A673 (cell line): ENCODE results near the gene HP1BP3.

Source experiments
- CTCF ChIP-seq: fragments of 300-800, 200-600 bp; sonication (generic); conservative IDR thresholded peaks from 2 replicates; pipeline ENCODE4 v1.5.1; 2017; ENCODE audit warnings: low read depth, mild to moderate bottlenecking, antibody characterized with exemption, low read length, moderate library complexity, mixed read lengths
- EZH2 ChIP-seq: fragments of 200-600 bp; sonication (generic); IDR thresholded peaks from 2 replicates; pipeline ENCODE4 v1.6.1; 2017; ENCODE audit warnings: borderline replicate concordance, low read depth, mild to moderate bottlenecking, mixed read lengths, antibody characterized with exemption, low read length; ENCODE audit not compliant: poor library complexity, severe bottlenecking

GRCh38 chr1:20703124-20703756 is 83.9 kb downstream of the HP1BP3 start:
- TF ChIP-seq CTCF (no peak), EZH2 (no peak)
